K562 (cell line): ENCODE measurements around the gene CACYBP. TPM values are rescaled to one million over a fixed set of nuclear protein-coding genes. Genes with fewer than 3 reads are reported as not detected.

Source experiments
- CREB1 ChIP-seq, 2 experiments: sonication (generic) in 1 of 2; formaldehyde crosslinking in 1 of 2; IDR thresholded peaks; 2 replicates each; pipeline versions ENCODE4 v1.6.1 to v1.8.0; 2012 to 2022; ENCODE audit warnings: inconsistent platforms in 1 of 2, mild to moderate bottlenecking in 1 of 2, missing genetic modification reagents in 1 of 2, moderate library complexity in 1 of 2
- EGR1 ChIP-seq: fragments of 450-650 bp; conservative IDR thresholded peaks from 2 replicates; pipeline ENCODE4 v1.6.1; 2017; ENCODE audit warnings: mild to moderate bottlenecking
- ESRRA ChIP-seq: fragments of 450-650 bp; IDR thresholded peaks from 2 replicates; pipeline ENCODE4 v1.6.1; 2014; ENCODE audit warnings: low read depth, mild to moderate bottlenecking, moderate library complexity, borderline replicate concordance
- GTF2E2 ChIP-seq: fragments of 200-800 bp; sonication (Bioruptor generic); IDR thresholded peaks from 2 replicates; pipeline ENCODE4 v1.6.1; 2016; ENCODE audit warnings: missing genetic modification characterization, missing compliant biosample characterization
- KAT7 ChIP-seq: sonication (generic); formaldehyde crosslinking; IDR thresholded peaks from 2 replicates; pipeline ENCODE4 v1.8.0; 2022; ENCODE audit warnings: missing genetic modification reagents, mild to moderate bottlenecking, borderline replicate concordance
- LEF1 ChIP-seq: fragments of 450-650 bp; IDR thresholded peaks from 2 replicates; pipeline ENCODE4 v1.6.1; 2016; ENCODE audit warnings: mild to moderate bottlenecking
- MTA1 ChIP-seq: fragments of 450-650 bp; IDR thresholded peaks from 2 replicates; pipeline ENCODE4 v1.6.1; 2017; ENCODE audit warnings: borderline replicate concordance
- NFATC3 ChIP-seq: fragments of 450-650 bp; IDR thresholded peaks from 2 replicates; pipeline ENCODE4 v1.6.1; 2017; ENCODE audit warnings: mild to moderate bottlenecking
- PML ChIP-seq: IDR thresholded peaks from 2 replicates; pipeline ENCODE4 v1.6.1; 2012; ENCODE audit warnings: low read length, inconsistent platforms
- RBM39 ChIP-seq: fragments of 200-400 bp; formaldehyde crosslinking; optimal IDR thresholded peaks from 2 replicates; pipeline ENCODE3; 2018; ENCODE audit warnings: low read depth, low read length
- SMAD3 ChIP-seq: fragments of 450-650 bp; formaldehyde crosslinking; conservative IDR thresholded peaks from 2 replicates; pipeline ENCODE4 v1.4.0; 2020; ENCODE audit warnings: mild to moderate bottlenecking
- STAT5B ChIP-seq: fragments of 250-450 bp; sonication (Bioruptor Pico); IDR thresholded peaks from 2 replicates; pipeline ENCODE4 v1.8.0; 2021; ENCODE audit warnings: mild to moderate bottlenecking, inconsistent platforms
- TGIF2 ChIP-seq: sonication (generic); formaldehyde crosslinking; IDR thresholded peaks from 2 replicates; pipeline ENCODE4 v1.8.1; 2022; ENCODE audit warnings: mild to moderate bottlenecking, missing genetic modification reagents, moderate library complexity
- ZBTB17 ChIP-seq: fragments of 450-650 bp; formaldehyde crosslinking; IDR thresholded peaks from 2 replicates; pipeline ENCODE4 v1.4.0; 2020; ENCODE audit warnings: mild to moderate bottlenecking
- ZNF140 ChIP-seq: fragments of 250-450 bp; sonication (Bioruptor Pico); IDR thresholded peaks from 2 replicates; pipeline ENCODE4 v1.8.0; 2021; ENCODE audit warnings: moderate library complexity, mild to moderate bottlenecking, inconsistent platforms
- ZNF347 ChIP-seq: fragments of 450-650 bp; formaldehyde crosslinking; IDR thresholded peaks from 2 replicates; pipeline ENCODE4 v1.4.0; 2020; ENCODE audit warnings: low read depth, mild to moderate bottlenecking, moderate library complexity
- ZNF586 ChIP-seq: fragments of 450-650 bp; formaldehyde crosslinking; conservative IDR thresholded peaks from 2 replicates; pipeline ENCODE4 v1.4.0; 2020; ENCODE audit warnings: mild to moderate bottlenecking, moderate library complexity
- polyA plus RNA-seq, 8 experiments: library from polyadenylated mRNA; depleted of rRNA in 4 of 8; stranded (reverse) in 5 of 8; unstranded in 3 of 8; fragments of >200 nt; fragmentation: Nextera tagmentation in 2 of 8; fragmentation: Illumina TruSeq in 1 of 8; extraction: Ambion mirVana in 2 of 8; extraction: Trizol in 1 of 8; gene quantifications; 2 replicates each; pipeline versions ENCODE4 v1.2.1 to v1.2.3, GENCODE V29; 2011 to 2014; ENCODE audit warnings: inconsistent platforms in 1 of 8, missing spikeins in 1 of 8
- total RNA-seq, 7 experiments: library from RNA; depleted of rRNA in 6 of 7; stranded (reverse); fragments of >200 nt in 6 of 7; fragmentation: Illumina TruSeq in 2 of 7; extraction: Trizol in 2 of 7; gene quantifications; 2 replicates each; pipeline versions ENCODE4 v1.2.1 to v1.2.3, GENCODE V29; 2011 to 2021; ENCODE audit warnings: low replicate concordance in 1 of 7
- TF ChIP-seq, protein P1 (sequence below): fragments of 450-650 bp; IDR thresholded peaks from 2 replicates; pipeline ENCODE4 v1.6.1; 2016; ENCODE audit warnings: mild to moderate bottlenecking
- TF ChIP-seq, protein P2 (sequence below): fragments of 450-650 bp; IDR thresholded peaks from 2 replicates; pipeline ENCODE4 v1.7.0; 2016; ENCODE audit warnings: borderline replicate concordance
- TF ChIP-seq, protein P3 (sequence below): sonication (generic); formaldehyde crosslinking; IDR thresholded peaks from 2 replicates; pipeline ENCODE4 v1.8.0; 2022; ENCODE audit warnings: mild to moderate bottlenecking, missing genetic modification reagents
- TF ChIP-seq, protein P4 (sequence below): sonication (generic); IDR thresholded peaks from 2 replicates; pipeline ENCODE4 v1.6.1; 2016

CACYBP gene
- total and polyA plus RNA-seq, 9 of the 15 experiments (the other 6 are each of a cell fraction or from before 2014, with no cell fraction given): 147 to 1,576 (median 488) TPM

DNA sequence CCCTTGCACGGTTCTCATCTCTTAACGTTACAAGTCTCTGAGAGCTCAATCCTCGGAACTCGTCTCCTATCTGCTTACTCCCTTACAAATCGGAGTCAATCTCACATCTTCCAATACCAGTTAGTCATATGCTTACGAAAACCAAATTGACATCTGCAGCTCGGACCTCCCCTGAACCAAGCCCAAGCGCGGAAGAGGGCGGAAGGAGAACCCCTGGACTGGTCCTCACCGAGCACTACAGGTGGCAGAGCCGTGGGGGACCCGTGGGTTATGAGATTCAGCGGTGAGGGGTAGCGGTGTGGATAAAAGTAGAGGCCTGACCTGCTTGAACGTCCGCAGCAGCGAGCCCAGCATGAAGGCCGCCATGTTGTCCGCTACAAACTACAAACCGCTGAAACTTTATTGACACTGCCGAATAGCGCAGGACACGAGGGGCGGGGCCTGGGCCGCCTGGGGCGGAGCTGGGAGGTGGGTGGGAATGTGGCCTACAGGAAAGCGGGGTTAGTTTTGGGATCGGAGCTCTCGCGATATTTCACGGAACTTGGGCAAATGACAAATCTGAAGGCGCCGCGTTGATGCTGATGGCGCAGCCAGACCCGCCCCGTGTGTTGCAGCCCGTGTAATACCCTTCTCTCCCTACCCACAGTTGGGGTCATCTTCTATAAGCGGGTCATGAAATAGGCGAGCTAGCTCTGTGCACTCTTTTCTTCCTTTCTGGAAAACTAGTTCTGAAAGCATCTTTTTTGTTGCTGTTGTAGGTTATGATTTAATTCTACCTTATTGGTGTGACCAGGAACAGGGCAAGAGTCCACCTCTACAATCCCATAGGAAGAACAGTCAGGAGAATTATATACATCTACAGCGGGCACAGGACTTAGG, 23.5 kb downstream of the CACYBP start, which contains the start of gene MRPS14 (continued):
- TF ChIP-seq TGIF2 (CRISPR knock-in tag) (peak; percentile 92; the same call in 1 of the 2 replicates), EGR1 (peak; percentile 55), ESRRA (peak; percentile 92), MTA1 (peak; percentile 96), ZNF586 (no peak), SMAD3 (0 out of 2 replicates have a peak, but pooled peaks have one; percentile 58), GTF2E2 (tag) (peak; percentile 96), LEF1 (no peak), ZBTB17 (CRISPR knock-in tag) (0 out of 2 replicates have a peak, but pooled peaks have one; percentile 49), PML (peak; percentile 85; the same call in 1 of the 2 replicates), ZNF140 (CRISPR knock-in tag) (no peak), STAT5B (CRISPR knock-in tag) (no peak), KAT7 (CRISPR knock-in tag) (peak; percentile 99), ZNF347 (CRISPR knock-in tag) (no peak), CREB1 (IDR thresholded peaks at IDR 0.05) (peak; percentile 96), CREB1 (CRISPR knock-in tag; IDR thresholded peaks at IDR 0.05) (peak; percentile 90), NFATC3 (0 out of 2 replicates have a peak, but pooled peaks have one; percentile 29), RBM39 (no peak)
- TF ChIP-seq, protein P1, sequence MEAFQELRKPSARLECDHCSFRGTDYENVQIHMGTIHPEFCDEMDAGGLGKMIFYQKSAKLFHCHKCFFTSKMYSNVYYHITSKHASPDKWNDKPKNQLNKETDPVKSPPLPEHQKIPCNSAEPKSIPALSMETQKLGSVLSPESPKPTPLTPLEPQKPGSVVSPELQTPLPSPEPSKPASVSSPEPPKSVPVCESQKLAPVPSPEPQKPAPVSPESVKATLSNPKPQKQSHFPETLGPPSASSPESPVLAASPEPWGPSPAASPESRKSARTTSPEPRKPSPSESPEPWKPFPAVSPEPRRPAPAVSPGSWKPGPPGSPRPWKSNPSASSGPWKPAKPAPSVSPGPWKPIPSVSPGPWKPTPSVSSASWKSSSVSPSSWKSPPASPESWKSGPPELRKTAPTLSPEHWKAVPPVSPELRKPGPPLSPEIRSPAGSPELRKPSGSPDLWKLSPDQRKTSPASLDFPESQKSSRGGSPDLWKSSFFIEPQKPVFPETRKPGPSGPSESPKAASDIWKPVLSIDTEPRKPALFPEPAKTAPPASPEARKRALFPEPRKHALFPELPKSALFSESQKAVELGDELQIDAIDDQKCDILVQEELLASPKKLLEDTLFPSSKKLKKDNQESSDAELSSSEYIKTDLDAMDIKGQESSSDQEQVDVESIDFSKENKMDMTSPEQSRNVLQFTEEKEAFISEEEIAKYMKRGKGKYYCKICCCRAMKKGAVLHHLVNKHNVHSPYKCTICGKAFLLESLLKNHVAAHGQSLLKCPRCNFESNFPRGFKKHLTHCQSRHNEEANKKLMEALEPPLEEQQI: peak; percentile 59; the same call in 1 of the 2 replicates
- TF ChIP-seq, protein P2, sequence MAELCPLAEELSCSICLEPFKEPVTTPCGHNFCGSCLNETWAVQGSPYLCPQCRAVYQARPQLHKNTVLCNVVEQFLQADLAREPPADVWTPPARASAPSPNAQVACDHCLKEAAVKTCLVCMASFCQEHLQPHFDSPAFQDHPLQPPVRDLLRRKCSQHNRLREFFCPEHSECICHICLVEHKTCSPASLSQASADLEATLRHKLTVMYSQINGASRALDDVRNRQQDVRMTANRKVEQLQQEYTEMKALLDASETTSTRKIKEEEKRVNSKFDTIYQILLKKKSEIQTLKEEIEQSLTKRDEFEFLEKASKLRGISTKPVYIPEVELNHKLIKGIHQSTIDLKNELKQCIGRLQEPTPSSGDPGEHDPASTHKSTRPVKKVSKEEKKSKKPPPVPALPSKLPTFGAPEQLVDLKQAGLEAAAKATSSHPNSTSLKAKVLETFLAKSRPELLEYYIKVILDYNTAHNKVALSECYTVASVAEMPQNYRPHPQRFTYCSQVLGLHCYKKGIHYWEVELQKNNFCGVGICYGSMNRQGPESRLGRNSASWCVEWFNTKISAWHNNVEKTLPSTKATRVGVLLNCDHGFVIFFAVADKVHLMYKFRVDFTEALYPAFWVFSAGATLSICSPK: 0 out of 2 replicates have a peak, but pooled peaks have one; percentile 15
- TF ChIP-seq, protein P3, sequence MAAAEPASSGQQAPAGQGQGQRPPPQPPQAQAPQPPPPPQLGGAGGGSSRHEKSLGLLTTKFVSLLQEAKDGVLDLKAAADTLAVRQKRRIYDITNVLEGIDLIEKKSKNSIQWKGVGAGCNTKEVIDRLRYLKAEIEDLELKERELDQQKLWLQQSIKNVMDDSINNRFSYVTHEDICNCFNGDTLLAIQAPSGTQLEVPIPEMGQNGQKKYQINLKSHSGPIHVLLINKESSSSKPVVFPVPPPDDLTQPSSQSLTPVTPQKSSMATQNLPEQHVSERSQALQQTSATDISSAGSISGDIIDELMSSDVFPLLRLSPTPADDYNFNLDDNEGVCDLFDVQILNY (CRISPR knock-in tag): no peak
- TF ChIP-seq, protein P4, sequence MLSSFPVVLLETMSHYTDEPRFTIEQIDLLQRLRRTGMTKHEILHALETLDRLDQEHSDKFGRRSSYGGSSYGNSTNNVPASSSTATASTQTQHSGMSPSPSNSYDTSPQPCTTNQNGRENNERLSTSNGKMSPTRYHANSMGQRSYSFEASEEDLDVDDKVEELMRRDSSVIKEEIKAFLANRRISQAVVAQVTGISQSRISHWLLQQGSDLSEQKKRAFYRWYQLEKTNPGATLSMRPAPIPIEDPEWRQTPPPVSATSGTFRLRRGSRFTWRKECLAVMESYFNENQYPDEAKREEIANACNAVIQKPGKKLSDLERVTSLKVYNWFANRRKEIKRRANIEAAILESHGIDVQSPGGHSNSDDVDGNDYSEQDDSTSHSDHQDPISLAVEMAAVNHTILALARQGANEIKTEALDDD: peak; percentile 65
